Neural cell (in vitro differentiated cells): ENCODE data around the gene GPC1.

Source experiments
- EP300 ChIP-seq: fragments of 450-650 bp; conservative IDR thresholded peaks from 2 replicates; pipeline ENCODE4 v1.6.1; 2014; ENCODE audit warnings: antibody characterized with exemption, mild to moderate bottlenecking, moderate library complexity; ENCODE audit not compliant: poor library complexity, severe bottlenecking
- EZH2 ChIP-seq: fragments of 200-600, 300-800 bp; shearing (Covaris generic), sonication (generic); IDR thresholded peaks from 2 replicates; pipeline ENCODE4 v1.6.1; 2014; ENCODE audit warnings: antibody characterized with exemption, low read length, borderline replicate concordance, mild to moderate bottlenecking; ENCODE audit not compliant: insufficient read depth, poor library complexity, severe bottlenecking
- POLR2AphosphoS5 ChIP-seq: IDR thresholded peaks from 2 replicates; pipeline ENCODE4 v1.6.1; 2012
- REST ChIP-seq: IDR thresholded peaks from 2 replicates; pipeline ENCODE4 v1.6.1; 2012; ENCODE audit warnings: borderline replicate concordance
- TAF1 ChIP-seq: IDR thresholded peaks from 2 replicates; pipeline ENCODE4 v1.6.1; 2012; ENCODE audit warnings: low read depth
- TF ChIP-seq, protein P1 (sequence below): fragments of 450-650 bp; IDR thresholded peaks from 2 replicates; pipeline ENCODE4 v1.5.1; 2014; ENCODE audit warnings: antibody characterized with exemption, mild to moderate bottlenecking, moderate library complexity; ENCODE audit not compliant: poor library complexity, severe bottlenecking

DNA sequence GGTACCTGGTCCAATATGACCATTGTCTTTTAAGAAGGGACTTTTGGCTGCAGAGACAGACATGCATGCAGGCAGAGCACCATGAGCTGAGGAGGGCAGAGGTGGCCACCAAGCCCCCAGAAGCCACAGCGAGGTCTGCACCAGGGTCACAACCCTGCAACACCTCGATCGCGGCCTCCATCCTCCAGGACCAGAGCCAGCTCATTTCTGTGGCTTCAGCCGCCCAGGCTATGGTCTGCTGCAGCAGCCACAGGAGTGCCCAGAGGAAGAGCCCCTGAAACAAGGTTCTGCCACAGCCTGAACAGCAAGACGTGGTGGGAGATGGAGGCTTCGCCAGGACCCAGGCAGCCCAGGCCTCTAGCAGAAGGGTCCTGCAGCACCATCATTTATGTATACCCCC is 68.4 kb downstream of the GPC1 start:
- TF ChIP-seq, protein P1, sequence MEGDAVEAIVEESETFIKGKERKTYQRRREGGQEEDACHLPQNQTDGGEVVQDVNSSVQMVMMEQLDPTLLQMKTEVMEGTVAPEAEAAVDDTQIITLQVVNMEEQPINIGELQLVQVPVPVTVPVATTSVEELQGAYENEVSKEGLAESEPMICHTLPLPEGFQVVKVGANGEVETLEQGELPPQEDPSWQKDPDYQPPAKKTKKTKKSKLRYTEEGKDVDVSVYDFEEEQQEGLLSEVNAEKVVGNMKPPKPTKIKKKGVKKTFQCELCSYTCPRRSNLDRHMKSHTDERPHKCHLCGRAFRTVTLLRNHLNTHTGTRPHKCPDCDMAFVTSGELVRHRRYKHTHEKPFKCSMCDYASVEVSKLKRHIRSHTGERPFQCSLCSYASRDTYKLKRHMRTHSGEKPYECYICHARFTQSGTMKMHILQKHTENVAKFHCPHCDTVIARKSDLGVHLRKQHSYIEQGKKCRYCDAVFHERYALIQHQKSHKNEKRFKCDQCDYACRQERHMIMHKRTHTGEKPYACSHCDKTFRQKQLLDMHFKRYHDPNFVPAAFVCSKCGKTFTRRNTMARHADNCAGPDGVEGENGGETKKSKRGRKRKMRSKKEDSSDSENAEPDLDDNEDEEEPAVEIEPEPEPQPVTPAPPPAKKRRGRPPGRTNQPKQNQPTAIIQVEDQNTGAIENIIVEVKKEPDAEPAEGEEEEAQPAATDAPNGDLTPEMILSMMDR, result no peak
- TF ChIP-seq TAF1, result no peak
- TF ChIP-seq EZH2, result no peak
- no peak for TF ChIP-seq POLR2AphosphoS5
- TF ChIP-seq EP300, result no peak
- TF ChIP-seq REST, result no peak
